Measurements from ENCODE around the gene PSME2. TPM values are rescaled to one million over a fixed set of nuclear protein-coding genes. Genes with fewer than 3 reads are reported as not detected.
A peak's percentile ranks its signal among the peaks of the same experiment; 100 is the strongest.

The PSME2 gene
- total and polyA plus RNA-seq, 2 of the 13 experiments (the other 11 are each of a cell fraction or from before 2014, with no cell fraction given) = 332 to 716 TPM

DNA sequence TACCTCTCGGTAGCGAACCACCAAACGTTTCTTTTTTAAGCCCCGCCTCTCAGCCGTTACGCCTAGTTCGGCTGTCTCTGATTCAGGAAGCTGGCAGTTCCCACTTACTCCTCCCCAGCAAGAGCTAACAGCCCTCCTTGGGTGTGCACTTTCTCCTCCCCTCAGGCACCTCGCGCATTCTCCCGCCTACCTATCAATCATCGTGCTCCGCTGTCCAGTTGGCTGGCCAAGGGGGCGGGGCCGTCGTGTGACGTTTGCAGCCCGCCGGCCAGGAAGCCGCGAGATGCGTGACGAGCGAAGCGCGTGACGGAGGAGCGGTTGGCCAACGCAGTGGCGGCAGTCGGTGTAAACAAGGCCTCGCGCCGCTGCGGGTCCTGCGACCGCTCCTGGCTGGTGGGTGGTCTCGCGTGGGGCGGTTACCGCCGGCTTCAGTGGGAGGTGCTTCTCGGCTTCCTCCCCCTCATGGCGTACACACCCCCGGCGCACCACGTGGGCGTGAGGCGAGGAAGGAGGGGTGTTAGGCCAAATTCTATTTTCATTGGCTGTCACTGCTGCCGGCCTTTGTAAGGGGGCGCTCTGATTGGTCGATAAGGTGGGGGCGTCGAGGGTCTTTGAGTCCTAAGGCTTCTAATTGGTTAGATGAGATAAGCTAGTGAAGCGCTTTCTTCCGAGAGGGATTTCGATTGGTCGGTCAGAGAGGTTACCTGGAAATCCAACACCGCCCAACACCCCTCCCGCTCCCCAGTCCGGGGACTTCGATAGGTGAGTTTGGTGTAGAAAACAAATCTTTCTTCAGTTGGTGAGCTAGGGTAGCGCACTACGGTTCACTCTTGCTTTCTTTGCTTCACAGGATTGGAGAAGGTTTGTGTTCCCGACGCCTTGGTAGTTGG is 31.6 kb downstream of the PSME2 start, which contains the start of the genes DCAF11 and NRL (continued):
- TF ChIP-seq, protein P1, sequence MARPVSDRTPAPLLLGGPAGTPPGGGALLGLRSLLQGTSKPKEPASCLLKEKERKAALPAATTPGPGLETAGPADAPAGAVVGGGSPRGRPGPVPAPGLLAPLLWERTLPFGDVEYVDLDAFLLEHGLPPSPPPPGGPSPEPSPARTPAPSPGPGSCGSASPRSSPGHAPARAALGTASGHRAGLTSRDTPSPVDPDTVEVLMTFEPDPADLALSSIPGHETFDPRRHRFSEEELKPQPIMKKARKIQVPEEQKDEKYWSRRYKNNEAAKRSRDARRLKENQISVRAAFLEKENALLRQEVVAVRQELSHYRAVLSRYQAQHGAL (CRISPR knock-in tag; IDR thresholded peaks at IDR 0.05; ENCODE audit: not compliant biosample characterization) = no peak
- TF ChIP-seq ZKSCAN8 (CRISPR knock-in tag; IDR thresholded peaks at IDR 0.05; ENCODE audit: borderline replicate concordance) = peak; percentile 75; the same call in 1 of the 2 replicates
- TF ChIP-seq, protein P2, sequence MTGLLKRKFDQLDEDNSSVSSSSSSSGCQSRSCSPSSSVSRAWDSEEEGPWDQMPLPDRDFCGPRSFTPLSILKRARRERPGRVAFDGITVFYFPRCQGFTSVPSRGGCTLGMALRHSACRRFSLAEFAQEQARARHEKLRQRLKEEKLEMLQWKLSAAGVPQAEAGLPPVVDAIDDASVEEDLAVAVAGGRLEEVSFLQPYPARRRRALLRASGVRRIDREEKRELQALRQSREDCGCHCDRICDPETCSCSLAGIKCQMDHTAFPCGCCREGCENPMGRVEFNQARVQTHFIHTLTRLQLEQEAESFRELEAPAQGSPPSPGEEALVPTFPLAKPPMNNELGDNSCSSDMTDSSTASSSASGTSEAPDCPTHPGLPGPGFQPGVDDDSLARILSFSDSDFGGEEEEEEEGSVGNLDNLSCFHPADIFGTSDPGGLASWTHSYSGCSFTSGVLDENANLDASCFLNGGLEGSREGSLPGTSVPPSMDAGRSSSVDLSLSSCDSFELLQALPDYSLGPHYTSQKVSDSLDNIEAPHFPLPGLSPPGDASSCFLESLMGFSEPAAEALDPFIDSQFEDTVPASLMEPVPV (CRISPR knock-in tag; IDR thresholded peaks at IDR 0.05) = peak; percentile 99
- TF ChIP-seq ZNF138 (CRISPR knock-in tag; IDR thresholded peaks at IDR 0.05; ENCODE audit: low read depth) = peak; percentile 90
- peak; percentile 97 for TF ChIP-seq ZNF772 (CRISPR knock-in tag; IDR thresholded peaks at IDR 0.05)
- no peak for TF ChIP-seq ZNF432 (CRISPR knock-in tag; IDR thresholded peaks at IDR 0.05; ENCODE audit: borderline replicate concordance)
- TF ChIP-seq SP2 (CRISPR knock-in tag; IDR thresholded peaks at IDR 0.05) = peak; percentile 97
- TF ChIP-seq, protein P3, sequence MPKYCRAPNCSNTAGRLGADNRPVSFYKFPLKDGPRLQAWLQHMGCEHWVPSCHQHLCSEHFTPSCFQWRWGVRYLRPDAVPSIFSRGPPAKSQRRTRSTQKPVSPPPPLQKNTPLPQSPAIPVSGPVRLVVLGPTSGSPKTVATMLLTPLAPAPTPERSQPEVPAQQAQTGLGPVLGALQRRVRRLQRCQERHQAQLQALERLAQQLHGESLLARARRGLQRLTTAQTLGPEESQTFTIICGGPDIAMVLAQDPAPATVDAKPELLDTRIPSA (CRISPR knock-in tag; IDR thresholded peaks at IDR 0.05; ENCODE audit: borderline replicate concordance) = 0 out of 2 replicates have a peak, but pooled peaks have one; percentile 90
- peak; percentile 90 for TF ChIP-seq NFKB2 (CRISPR knock-in tag; IDR thresholded peaks at IDR 0.05; ENCODE audit: borderline replicate concordance)
- TF ChIP-seq ZNF556 (CRISPR knock-in tag; IDR thresholded peaks at IDR 0.05; ENCODE audit: borderline replicate concordance) = peak; percentile 41; the same call in 1 of the 2 replicates
- no peak for TF ChIP-seq TBP (CRISPR knock-in tag; IDR thresholded peaks at IDR 0.05)
- TF ChIP-seq ZNF224 (CRISPR knock-in tag; IDR thresholded peaks at IDR 0.05) = peak; percentile 94; the same call in 1 of the 2 replicates
- TF ChIP-seq, protein P4, sequence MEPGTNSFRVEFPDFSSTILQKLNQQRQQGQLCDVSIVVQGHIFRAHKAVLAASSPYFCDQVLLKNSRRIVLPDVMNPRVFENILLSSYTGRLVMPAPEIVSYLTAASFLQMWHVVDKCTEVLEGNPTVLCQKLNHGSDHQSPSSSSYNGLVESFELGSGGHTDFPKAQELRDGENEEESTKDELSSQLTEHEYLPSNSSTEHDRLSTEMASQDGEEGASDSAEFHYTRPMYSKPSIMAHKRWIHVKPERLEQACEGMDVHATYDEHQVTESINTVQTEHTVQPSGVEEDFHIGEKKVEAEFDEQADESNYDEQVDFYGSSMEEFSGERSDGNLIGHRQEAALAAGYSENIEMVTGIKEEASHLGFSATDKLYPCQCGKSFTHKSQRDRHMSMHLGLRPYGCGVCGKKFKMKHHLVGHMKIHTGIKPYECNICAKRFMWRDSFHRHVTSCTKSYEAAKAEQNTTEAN (CRISPR knock-in tag; conservative IDR thresholded peaks at IDR 0.05) = no peak; the same call in none of the 2 replicates
- TF ChIP-seq KDM5A (IDR thresholded peaks at IDR 0.05; ENCODE audit: borderline replicate concordance, low read length) = peak; percentile 6; the same call in 1 of the 2 replicates
- peak; percentile 99 for TF ChIP-seq SP5 (CRISPR knock-in tag; IDR thresholded peaks at IDR 0.05; ENCODE audit: borderline replicate concordance, low read depth)
- TF ChIP-seq GPN1 (CRISPR knock-in tag; IDR thresholded peaks at IDR 0.05; ENCODE audit: borderline replicate concordance) = peak; percentile 98; the same call in 1 of the 2 replicates
- TF ChIP-seq NFIC (IDR thresholded peaks at IDR 0.05; ENCODE audit: low read length) = no peak
- peak; percentile 98 for TF ChIP-seq KDM5B (CRISPR knock-in tag; IDR thresholded peaks at IDR 0.05; ENCODE audit: borderline replicate concordance)
- TF ChIP-seq MIER3 (CRISPR knock-in tag; IDR thresholded peaks at IDR 0.05; ENCODE audit: borderline replicate concordance) = peak; percentile 88; the same call in 1 of the 2 replicates
- TF ChIP-seq POLR2G (IDR thresholded peaks at IDR 0.05; ENCODE audit: low read depth, low read length) = peak; percentile 53
- TF ChIP-seq SUZ12 (IDR thresholded peaks at IDR 0.05; ENCODE audit: low read depth, low read length) = no peak; the same call in 1 of the 2 replicates
- TF ChIP-seq ZZZ3 (CRISPR knock-in tag; IDR thresholded peaks at IDR 0.05; ENCODE audit: borderline replicate concordance) = peak; percentile 77
- peak; percentile 85 for TF ChIP-seq RXRB (CRISPR knock-in tag; IDR thresholded peaks at IDR 0.05; ENCODE audit: borderline replicate concordance)
- TF ChIP-seq GLI4 (CRISPR knock-in tag; IDR thresholded peaks at IDR 0.05; ENCODE audit: borderline replicate concordance) = peak; percentile 92
- peak in 1 of 2 experiments; percentile 97; a peak in 2 of 4 replicates for TF ChIP-seq POLR2A (IDR thresholded peaks at IDR 0.05; ENCODE audit: insufficient read depth in 1 of 2, low read depth in 2 of 2, low read length in 2 of 2)
- TF ChIP-seq ZBTB38 (CRISPR knock-in tag; IDR thresholded peaks at IDR 0.05) = peak; percentile 95
